ENCODE measurements around the gene RIMBP3C. TPM values are rescaled to one million over a fixed set of nuclear protein-coding genes. Genes with fewer than 3 reads are reported as not detected.

Gene RIMBP3C
- total RNA-seq, 1 experiment from 2014 or later, result 0.44 TPM

GRCh38 chr22:21571679-21572078, 20.4 kb upstream of the RIMBP3C start:
- no peak overlapping the region for H3K27ac Mint-ChIP-seq
- POLR2A ChIA-PET, result interaction anchor here (0.7 kb wide), 1 partner anchor 1173 kb away, joined by 7 read pairs; no protein-coding TSS in a partner anchor
- H3K36me3 Mint-ChIP-seq, result peaks cover 4% of the 10 kb centered on the region; the same call in 1 of the 2 replicates
- no peak overlapping the region for H3K4me3 Mint-ChIP-seq
- H3K27me3 Mint-ChIP-seq (ENCODE audit: low read depth), result no peaks in the 10 kb centered on the region; the same call in 1 of the 2 replicates
- CTCF ChIA-PET, result no interaction called here
- H3K9me3 Mint-ChIP-seq, result no peaks in the 10 kb centered on the region
- peaks cover 43% of the 10 kb centered on the region for H3K4me1 Mint-ChIP-seq
- ATAC-seq, result no peak
- DNase-seq (ENCODE audit: low spot score), result no peak
- TF ChIP-seq ZNF263 (CRISPR knock-in tag; IDR thresholded peaks at IDR 0.05; ENCODE audit: low read depth) (no peak), ZSCAN18 (CRISPR knock-in tag; IDR thresholded peaks at IDR 0.05) (no peak), PRDM15 (CRISPR knock-in tag; IDR thresholded peaks at IDR 0.05) (no peak), RELA (CRISPR knock-in tag; IDR thresholded peaks at IDR 0.05; ENCODE audit: borderline replicate concordance) (no peak), CTCF (IDR thresholded peaks at IDR 0.05) (no peak), NFYB (CRISPR knock-in tag; conservative IDR thresholded peaks at IDR 0.05; ENCODE audit: low read depth) (no peak), IRF1 (CRISPR knock-in tag; IDR thresholded peaks at IDR 0.05) (no peak), MAX (CRISPR knock-in tag; IDR thresholded peaks at IDR 0.05) (no peak), MYBL2 (CRISPR knock-in tag; IDR thresholded peaks at IDR 0.05) (no peak), SMAD4 (CRISPR knock-in tag; IDR thresholded peaks at IDR 0.05) (no peak), IRF2 (CRISPR knock-in tag; IDR thresholded peaks at IDR 0.05; ENCODE audit: borderline replicate concordance, low read depth) (no peak), ZNF416 (CRISPR knock-in tag; IDR thresholded peaks at IDR 0.05) (no peak), USF2 (CRISPR knock-in tag; IDR thresholded peaks at IDR 0.05) (no peak), ETV6 (CRISPR knock-in tag; IDR thresholded peaks at IDR 0.05) (no peak), E2F1 (CRISPR knock-in tag; IDR thresholded peaks at IDR 0.05) (no peak), HMGXB4 (CRISPR knock-in tag; IDR thresholded peaks at IDR 0.05) (no peak), TP53 (CRISPR knock-in tag; IDR thresholded peaks at IDR 0.05) (no peak), ERG (CRISPR knock-in tag; IDR thresholded peaks at IDR 0.05) (no peak)
